ENCODE data around the gene PEX11A.
A peak's percentile ranks its signal among the peaks of the same experiment; 100 is the strongest.

Gene PEX11A

GRCh38 chr15:89679212-89679611 is 11.3 kb downstream of the PEX11A start, which contains the start of gene PLIN1:
TSS of gene PLIN1 (minus strand) at chr15:89679367. CDS start at chr15:89677489, 1,878 bp downstream.
- TF ChIP-seq CTCF (IDR thresholded peaks at IDR 0.05; ENCODE audit: low read depth, low read length, missing control alignments) = no peak
- H3K4me3 ChIP-seq (ENCODE audit: low read depth, low read length) = no peak within 1 kb of the TSS
- in situ Hi-C loops (cut with HindIII; ENCODE audit: low sequenced_read_pairs) = no loop called here
- DNase-seq (ENCODE audit: low read depth) = no peak

- TF ChIP-seq CTCF (IDR thresholded peaks at IDR 0.05; ENCODE audit: low read depth, low read length, missing control alignments) = no peak
- no peak for DNase-seq (ENCODE audit: low read depth)
- in situ Hi-C loops (cut with HindIII; ENCODE audit: low sequenced_read_pairs) = no loop called here
- H3K4me3 ChIP-seq (ENCODE audit: low read depth, low read length) = no peak overlapping the region
Observed at GRCh38 chr15:89677381-89677780, 13.2 kb downstream of the PEX11A start.

- H3K4me3 ChIP-seq (ENCODE audit: low read depth, low read length) = no peak overlapping the region
- no peak for DNase-seq (ENCODE audit: low read depth)
- no peak for TF ChIP-seq CTCF (IDR thresholded peaks at IDR 0.05; ENCODE audit: low read depth, low read length, missing control alignments)
- in situ Hi-C loops (cut with HindIII; ENCODE audit: low sequenced_read_pairs) = no loop called here
Observed at GRCh38 chr15:89675606-89676005, 14.9 kb downstream of the PEX11A start.

- no peak for DNase-seq (ENCODE audit: low read depth)
Observed at GRCh38 chr15:89674526-89674925, 16.0 kb downstream of the PEX11A start.

GRCh38 chr15:89673165-89673512 is 17.4 kb downstream of the PEX11A start:
- in situ Hi-C loops (cut with HindIII; ENCODE audit: low sequenced_read_pairs) = loop anchor here (5.0 kb wide), 1 partner anchor 46 kb away; no protein-coding TSS in a partner anchor
- no peak for DNase-seq (ENCODE audit: low read depth)

More at GRCh38 chr15:89674526-89674925, 16.0 kb downstream of the PEX11A start:
- no peak for TF ChIP-seq CTCF (IDR thresholded peaks at IDR 0.05; ENCODE audit: low read depth, low read length, missing control alignments)
- in situ Hi-C loops (cut with HindIII; ENCODE audit: low sequenced_read_pairs) = loop anchor here (5.0 kb wide), 1 partner anchor 47 kb away; no protein-coding TSS in a partner anchor
- no peak overlapping the region for H3K4me3 ChIP-seq (ENCODE audit: low read depth, low read length)

GRCh38 chr15:89672221-89673164 is 18.1 kb downstream of the PEX11A start:
- no peak for DNase-seq (ENCODE audit: low read depth)
- in situ Hi-C loops (cut with HindIII; ENCODE audit: low sequenced_read_pairs) = loop anchor here (5.0 kb wide), 1 partner anchor 45 kb away; no protein-coding TSS in a partner anchor
- no peak for TF ChIP-seq CTCF (IDR thresholded peaks at IDR 0.05; ENCODE audit: low read depth, low read length, missing control alignments)
- H3K4me3 ChIP-seq (ENCODE audit: low read depth, low read length) = no peak overlapping the region

More at GRCh38 chr15:89673165-89673512, 17.4 kb downstream of the PEX11A start:
- peak; percentile 54 for TF ChIP-seq CTCF (IDR thresholded peaks at IDR 0.05; ENCODE audit: low read depth, low read length, missing control alignments)
- H3K4me3 ChIP-seq (ENCODE audit: low read depth, low read length) = no peak overlapping the region

Data from astrocyte of the cerebellum (primary cell).